Urinary bladder (tissue), 4 donors: Measurements from ENCODE around the gene RAB35. TPM values are rescaled to one million over a fixed set of nuclear protein-coding genes. Genes with fewer than 3 reads are reported as not detected.
"Not testable (repeated sequence)": the region's sequence is repeated elsewhere in the genome, so short reads cannot be mapped to it uniquely, and the experiment has no call there.

Source experiments
- DNase-seq: peaks from one replicate; pipeline ENCODE4 v3.0.0-alpha.2; 2015; ENCODE audit errors: extremely low spot score
- H3K27ac ChIP-seq: one replicate; pipeline ENCODE4 v1.5.1; 2013; ENCODE audit warnings: low read depth, mild to moderate bottlenecking, moderate library complexity
- H3K36me3 ChIP-seq: one replicate; pipeline ENCODE4 v1.6.1; 2013; ENCODE audit warnings: mild to moderate bottlenecking, moderate library complexity; ENCODE audit not compliant: insufficient read depth
- H3K4me1 ChIP-seq: one replicate; pipeline ENCODE4 v1.6.1; 2013; ENCODE audit warnings: mild to moderate bottlenecking, moderate library complexity; ENCODE audit not compliant: insufficient read depth
- H3K4me3 ChIP-seq: one replicate; pipeline ENCODE4 v1.5.1; 2013; ENCODE audit warnings: low read depth, low read length
- WGBS: extraction: QIAGEN DNeasy Blood & Tissue Kit; methylation state at CpG from one replicate; pipeline ENCODE4 v1.1.7; 2013; 5-methylcytosine and 5-hydroxymethylcytosine counted together
- polyA plus RNA-seq: library from polyadenylated mRNA; stranded (reverse); fragments of 200-250 nt; gene quantifications from one replicate; pipeline ENCODE4 v1.2.3, GENCODE V29; 2013
- total RNA-seq: library from RNA; depleted of rRNA; stranded (reverse); fragments of >200 nt; gene quantifications from one replicate; pipeline ENCODE4 v1.2.3, GENCODE V29; 2014
- donor health status: healthy with polysubstance abuse.
- donor health status: healthy.

RAB35 gene
- total and polyA plus RNA-seq, 2 donors, result 14.9 to 42.4 TPM

GRCh38 chr12:120064054-120064940 lies 52.3 kb downstream of the RAB35 start:
- Histone ChIP-seq H3K4me3 (no peak overlapping the region), H3K27ac (no peak overlapping the region), H3K36me3 (no peaks in the 10 kb centered on the region), H3K4me1 (no peaks in the 10 kb centered on the region)
- DNase-seq, result no peak
- WGBS, result 54% methylated on average over 16 of the region's 16 CpGs

GRCh38 chr12:120062976-120063579 lies 53.5 kb downstream of the RAB35 start:
- no peaks in the 10 kb centered on the region for H3K4me1 ChIP-seq
- H3K36me3 ChIP-seq, result no peaks in the 10 kb centered on the region
- 78% methylated on average over 3 of the region's 3 CpGs for WGBS
- no peak overlapping the region for H3K4me3 ChIP-seq
- no peak overlapping the region for H3K27ac ChIP-seq
- no peak for DNase-seq

DNA sequence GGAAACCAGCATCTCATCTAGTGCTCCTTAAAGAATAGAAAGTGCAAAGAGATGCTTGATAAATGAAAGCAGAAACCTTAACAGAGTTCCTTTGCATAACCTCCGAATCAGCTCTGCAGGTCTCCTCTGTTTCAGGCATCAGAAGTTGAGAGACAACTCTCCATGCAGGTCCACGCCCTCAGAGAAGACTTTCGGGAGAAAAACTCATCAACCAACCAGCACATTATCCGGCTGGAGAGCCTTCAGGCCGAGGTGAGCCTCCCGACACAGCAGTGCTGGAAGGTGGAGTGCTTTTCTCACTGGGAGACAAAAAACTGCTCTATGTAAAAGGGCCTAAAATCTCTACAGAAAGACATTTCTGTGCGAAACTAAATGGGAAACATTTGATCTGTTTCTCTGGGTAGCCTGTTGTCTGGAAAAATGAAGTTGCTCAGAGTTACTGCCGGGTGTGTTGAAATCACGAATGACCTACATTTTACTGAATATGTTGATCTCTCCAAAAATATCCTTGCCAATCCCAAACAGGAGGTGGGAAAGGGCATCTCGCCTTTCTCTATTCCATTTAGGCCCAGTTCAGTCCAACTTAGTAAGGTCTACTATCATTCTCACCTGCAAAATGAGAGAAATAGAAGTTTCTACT lies 54.9 kb downstream of the RAB35 start:
- Histone ChIP-seq H3K4me1 (no peaks in the 10 kb centered on the region), H3K36me3 (no peaks in the 10 kb centered on the region), H3K27ac (no peak overlapping the region), H3K4me3 (no peak overlapping the region)
- 83% methylated on average over 10 of the region's 10 CpGs for WGBS
- DNase-seq, result no peak

DNA sequence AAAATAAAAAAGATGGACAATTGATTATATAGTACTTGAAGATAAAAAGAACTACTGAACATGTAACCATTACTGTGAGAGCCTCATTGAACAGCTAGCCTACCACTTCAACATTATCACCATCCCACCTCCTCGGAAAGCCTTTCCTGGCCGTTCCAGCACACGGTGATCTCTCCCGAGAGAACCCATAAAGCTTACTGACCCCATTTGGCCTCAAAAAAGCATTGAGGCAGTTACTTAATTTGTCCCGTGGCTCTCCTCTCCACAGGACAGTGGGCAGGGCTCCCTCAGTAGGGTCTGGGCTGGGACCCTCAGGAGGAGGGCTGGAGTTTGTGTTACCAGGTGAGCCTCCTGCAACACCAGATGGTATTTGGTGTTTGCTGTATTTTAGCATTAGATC lies 55.8 kb downstream of the RAB35 start:
- H3K36me3 ChIP-seq, result no peaks in the 10 kb centered on the region
- H3K4me3 ChIP-seq, result no peak overlapping the region
- WGBS, result 38% methylated on average over 5 of the region's 5 CpGs
- no peak for DNase-seq
- H3K27ac ChIP-seq, result no peak overlapping the region
- H3K4me1 ChIP-seq, result no peaks in the 10 kb centered on the region

- Histone ChIP-seq H3K4me3 (no peak overlapping the region), H3K27ac (no peak overlapping the region), H3K4me1 (no peaks in the 10 kb centered on the region), H3K36me3 (no peaks in the 10 kb centered on the region)
- DNase-seq, result no peak
- 72% methylated on average over 1 of the region's 1 CpG for WGBS
These were observed 56.4 kb downstream of the RAB35 start for GRCh38 chr12:120060196-120060595.

DNA sequence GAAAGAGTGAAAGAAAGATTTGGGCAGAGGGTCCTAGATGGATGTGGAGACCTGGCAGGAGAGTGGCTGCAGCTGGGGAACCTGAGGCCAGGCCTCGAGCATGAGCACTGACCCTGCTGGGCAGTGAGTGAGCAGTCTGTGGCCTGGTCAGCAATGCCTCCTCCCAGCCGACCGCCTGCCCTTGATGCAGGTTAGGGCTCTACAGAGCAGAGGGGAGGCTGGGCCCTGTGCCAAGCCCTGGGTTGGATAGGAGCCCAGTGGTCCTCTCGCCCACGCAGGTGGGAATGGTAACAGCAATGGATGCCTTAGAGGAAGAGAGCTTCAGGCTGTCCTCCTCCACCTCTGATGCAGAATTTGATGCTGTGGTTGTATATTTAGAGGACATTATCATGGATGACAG lies 59.8 kb downstream of the RAB35 start:
- H3K4me3 ChIP-seq, result no peak overlapping the region
- DNase-seq, result no peak
- 64% methylated on average over 5 of the region's 5 CpGs for WGBS
- H3K36me3 ChIP-seq, result no peaks in the 10 kb centered on the region
- no peak overlapping the region for H3K27ac ChIP-seq
- H3K4me1 ChIP-seq, result no peaks in the 10 kb centered on the region

- 61% methylated on average over 2 of the region's 2 CpGs for WGBS
- no peak for DNase-seq
- H3K36me3 ChIP-seq, result no peaks in the 10 kb centered on the region
- H3K4me3 ChIP-seq, result no peak overlapping the region
- no peaks in the 10 kb centered on the region for H3K4me1 ChIP-seq
- no peak overlapping the region for H3K27ac ChIP-seq
These were observed 61.1 kb downstream of the RAB35 start for GRCh38 chr12:120055231-120056000.

DNA sequence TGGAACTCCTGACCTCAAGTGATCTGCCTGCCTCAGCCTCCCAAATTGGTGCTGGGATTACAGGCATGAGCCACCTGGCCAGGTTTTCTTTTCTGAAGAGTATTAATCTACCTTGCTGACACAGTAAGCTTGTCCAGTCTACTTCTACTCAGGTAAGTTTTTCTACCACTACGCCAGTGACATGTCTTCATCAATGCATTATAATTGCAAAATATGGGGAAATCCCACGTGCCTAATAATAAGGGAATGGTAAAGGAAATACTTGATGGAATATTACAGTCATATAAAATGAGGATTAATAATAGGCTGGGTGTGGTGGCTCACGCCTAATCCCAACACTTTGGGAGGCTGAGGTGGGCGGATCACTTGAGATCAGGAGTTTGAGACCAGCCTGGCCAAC lies 62.3 kb downstream of the RAB35 start:
- 89% methylated on average over 4 of the region's 4 CpGs for WGBS
- Histone ChIP-seq H3K4me1 (no peaks in the 10 kb centered on the region), H3K36me3 (no peaks in the 10 kb centered on the region)

GRCh38 chr12:120051535-120051934 lies 65.0 kb downstream of the RAB35 start:
- Histone ChIP-seq H3K27ac (no peak overlapping the region), H3K4me1 (no peaks in the 10 kb centered on the region), H3K36me3 (no peaks in the 10 kb centered on the region), H3K4me3 (no peak overlapping the region)
- no peak for DNase-seq
- 86% methylated on average over 3 of the region's 3 CpGs for WGBS

More for the DNA sequence above, 62.3 kb downstream of the RAB35 start:
- Histone ChIP-seq H3K4me3 (no peak overlapping the region), H3K27ac (no peak overlapping the region)
- DNase-seq, result no peak

- Histone ChIP-seq H3K4me3 (no peak overlapping the region), H3K36me3 (no peaks in the 10 kb centered on the region), H3K4me1 (no peaks in the 10 kb centered on the region), H3K27ac (no peak overlapping the region)
- WGBS, result 75% methylated on average over 6 of the region's 6 CpGs
- no peak for DNase-seq
These were observed 67.1 kb downstream of the RAB35 start for GRCh38 chr12:120049426-120049825.

GRCh38 chr12:120048263-120048662 lies 68.3 kb downstream of the RAB35 start:
- Histone ChIP-seq H3K27ac (no peak overlapping the region), H3K36me3 (no peaks in the 10 kb centered on the region), H3K4me3 (no peak overlapping the region), H3K4me1 (no peaks in the 10 kb centered on the region)
- no peak for DNase-seq

DNA sequence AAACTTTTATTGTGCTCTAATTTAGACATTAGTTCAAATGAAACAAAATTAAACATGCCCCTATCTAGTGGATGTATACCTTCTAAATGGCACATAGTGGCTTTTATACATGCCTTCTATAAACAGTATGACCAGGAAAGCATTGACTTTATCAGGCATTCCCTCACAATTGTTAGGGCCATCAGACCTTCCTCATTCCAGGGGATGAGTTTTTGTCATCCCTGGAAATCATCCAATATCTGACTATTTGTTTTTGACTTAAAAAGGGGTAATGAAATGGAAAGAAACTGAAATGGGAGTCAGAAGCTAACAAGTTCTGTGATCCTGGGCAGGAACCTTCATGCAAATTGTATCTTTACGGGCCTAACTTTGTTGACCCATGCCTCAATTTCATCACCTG lies 69.5 kb downstream of the RAB35 start:
- 85% methylated on average over 1 of the region's 1 CpG for WGBS
- H3K4me3 ChIP-seq, result no peak overlapping the region
- no peaks in the 10 kb centered on the region for H3K36me3 ChIP-seq

GRCh38 chr12:120045367-120045766 lies 71.2 kb downstream of the RAB35 start:
- H3K4me1 ChIP-seq, H3K36me3 ChIP-seq, DNase-seq, H3K27ac ChIP-seq, H3K4me3 ChIP-seq: not testable (repeated sequence)
- 90% methylated on average over 3 of the region's 5 CpGs for WGBS

More for the DNA sequence above, 69.5 kb downstream of the RAB35 start:
- H3K27ac ChIP-seq, result no peak overlapping the region
- no peaks in the 10 kb centered on the region for H3K4me1 ChIP-seq
- no peak for DNase-seq
